HepG2 (cell line): ENCODE data around the gene NSUN6. TPM values are rescaled to one million over a fixed set of nuclear protein-coding genes. Genes with fewer than 3 reads are reported as not detected.

Experiments used
- BRCA1 ChIP-seq: sonication (generic); formaldehyde crosslinking; IDR thresholded peaks from 2 replicates; pipeline ENCODE4 v1.4.0; 2020; ENCODE audit warnings: missing genetic modification reagents
- HDAC1 ChIP-seq: sonication (generic); formaldehyde crosslinking; IDR thresholded peaks from 2 replicates; pipeline ENCODE4 v1.5.1; 2020; ENCODE audit warnings: mild to moderate bottlenecking, missing genetic modification reagents
- KDM6A ChIP-seq: IDR thresholded peaks from 2 replicates; pipeline ENCODE4 v1.6.1; 2016; ENCODE audit warnings: low read depth
- KIAA2018 ChIP-seq: sonication (generic); formaldehyde crosslinking; IDR thresholded peaks from 2 replicates; pipeline ENCODE4 v1.5.0; 2020; ENCODE audit warnings: mild to moderate bottlenecking, missing genetic modification reagents, borderline replicate concordance
- KLF13 ChIP-seq: sonication (generic); formaldehyde crosslinking; IDR thresholded peaks from 2 replicates; pipeline ENCODE4 v1.4.0; 2020; ENCODE audit warnings: mild to moderate bottlenecking, missing genetic modification reagents
- NFYC ChIP-seq: IDR thresholded peaks from 2 replicates; pipeline ENCODE4 v1.6.1; 2016; ENCODE audit warnings: missing genetic modification reagents, missing compliant biosample characterization
- PAF1 ChIP-seq: IDR thresholded peaks from 2 replicates; pipeline ENCODE4 v1.6.1; 2016; ENCODE audit warnings: missing genetic modification reagents, missing compliant biosample characterization
- PBX3 ChIP-seq: sonication (generic); formaldehyde crosslinking; IDR thresholded peaks from 2 replicates; pipeline ENCODE4 v1.8.1; 2023; ENCODE audit warnings: missing genetic modification reagents, inconsistent platforms, borderline replicate concordance
- PITX1 ChIP-seq: sonication (generic); formaldehyde crosslinking; IDR thresholded peaks from 2 replicates; pipeline ENCODE4 v1.5.1; 2020; ENCODE audit warnings: mild to moderate bottlenecking, missing genetic modification reagents
- PREB ChIP-seq: sonication (generic); formaldehyde crosslinking; IDR thresholded peaks from 2 replicates; pipeline ENCODE4 v1.4.0; 2020; ENCODE audit warnings: missing genetic modification reagents
- RARA ChIP-seq: IDR thresholded peaks from 2 replicates; pipeline ENCODE4 v1.6.1; 2016; ENCODE audit warnings: missing genetic modification reagents, missing compliant biosample characterization
- STAT5B ChIP-seq: sonication (generic); formaldehyde crosslinking; IDR thresholded peaks from 2 replicates; pipeline ENCODE4 v1.4.0; 2020; ENCODE audit warnings: missing genetic modification reagents
- TFDP1 ChIP-seq: IDR thresholded peaks from 2 replicates; pipeline ENCODE4 v1.6.1; 2016; ENCODE audit warnings: missing compliant biosample characterization, missing genetic modification reagents, borderline replicate concordance
- ZNF101 ChIP-seq: sonication (generic); formaldehyde crosslinking; IDR thresholded peaks from 2 replicates; pipeline ENCODE4 v1.4.0; 2020; ENCODE audit warnings: mild to moderate bottlenecking, low read depth, missing genetic modification reagents, borderline replicate concordance
- ZNF414 ChIP-seq: sonication (generic); formaldehyde crosslinking; IDR thresholded peaks from 2 replicates; pipeline ENCODE4 v1.5.0; 2020; ENCODE audit warnings: missing genetic modification reagents
- ZNF724P ChIP-seq: sonication (generic); formaldehyde crosslinking; IDR thresholded peaks from 2 replicates; pipeline ENCODE4 v1.8.0; 2022; ENCODE audit warnings: missing genetic modification reagents, borderline replicate concordance
- ZNF777 ChIP-seq: sonication (generic); formaldehyde crosslinking; IDR thresholded peaks from 2 replicates; pipeline ENCODE4 v1.4.0; 2020; ENCODE audit warnings: missing genetic modification reagents
- polyA plus RNA-seq, 8 experiments: library from polyadenylated mRNA; depleted of rRNA in 3 of 8; stranded (reverse) in 7 of 8; unstranded in 1 of 8; fragments of >200 nt; fragmentation: Illumina TruSeq in 4 of 8; extraction: Trizol in 4 of 8; gene quantifications; 2 replicates each; pipeline versions ENCODE4 v1.2.1 to v1.2.3, GENCODE V29; 2011 to 2016; ENCODE audit warnings: low read depth in 4 of 8, missing spikeins in 1 of 8, mixed read lengths in 1 of 8; ENCODE audit not compliant: insufficient read depth in 1 of 8
- total RNA-seq, 5 experiments: library from RNA; depleted of rRNA; stranded (reverse); fragments of >200 nt; fragmentation: Illumina TruSeq; extraction: Trizol; gene quantifications; 2 replicates each; pipeline ENCODE4 v1.2.3, GENCODE V29; 2016; ENCODE audit warnings: low read depth in 1 of 5

NSUN6 gene
- total and polyA plus RNA-seq, 2 of the 13 experiments (the other 11 are each of a cell fraction or from before 2014, with no cell fraction given) = 17.2 to 19.3 TPM

- TF ChIP-seq ZNF101 (CRISPR knock-in tag) (no peak), HDAC1 (CRISPR knock-in tag) (peak; percentile 60), ZNF777 (CRISPR knock-in tag) (peak; percentile 55; the same call in 1 of the 2 replicates), ZNF724P (CRISPR knock-in tag) (peak; percentile 85), BRCA1 (peak; percentile 34; the same call in 1 of the 2 replicates), STAT5B (CRISPR knock-in tag) (no peak), PAF1 (CRISPR knock-in tag) (no peak), NFYC (CRISPR knock-in tag) (peak; percentile 32), PITX1 (no peak), PREB (no peak), RARA (0 out of 2 replicates have a peak, but pooled peaks have one; percentile 6), TFDP1 (CRISPR knock-in tag) (no peak; the same call in 1 of the 2 replicates), KDM6A (no peak), KIAA2018 (CRISPR knock-in tag) (no peak), ZNF414 (CRISPR knock-in tag) (no peak), PBX3 (CRISPR knock-in tag) (no peak), KLF13 (no peak)
Measured at GRCh38 chr10:18659125-18659818, 7.9 kb upstream of the NSUN6 start, which contains the start of gene ARL5B (continued).
